Gastroesophageal sphincter (tissue), 4 donors: ENCODE data around the gene APOBEC3C. TPM values are rescaled to one million over a fixed set of nuclear protein-coding genes. Genes with fewer than 3 reads are reported as not detected.
"Not testable (repeated sequence)": the region's sequence is repeated elsewhere in the genome, so short reads cannot be mapped to it uniquely, and the experiment has no call there.

Source experiments
- ATAC-seq: fragments of 150-250 bp; one replicate; pipeline ENCODE4 v1.9.1; 2016; ENCODE audit warnings: mild to moderate bottlenecking, moderate library complexity
- H3K27ac ChIP-seq, 4 donors: fragments of 200-600 bp; sonication (generic) in 3 of 4; 1 replicate in 3 of 4; 2 replicates in 1 of 4; pipeline ENCODE4 v1.5.1; 2016 to 2019
- H3K27me3 ChIP-seq: fragments of 200-600 bp; sonication (generic); one replicate; pipeline ENCODE4 v1.5.1; 2019
- H3K36me3 ChIP-seq, 2 donors: fragments of 200-600 bp; sonication (generic); one replicate each; pipeline ENCODE4 v1.5.1; 2019; ENCODE audit warnings: control low read depth in 1 of 2
- H3K4me1 ChIP-seq, 3 donors: fragments of 200-600 bp; sonication (generic); 1 replicate in 2 of 3; 2 replicates in 1 of 3; pipeline ENCODE4 v1.5.1; 2016 to 2019; ENCODE audit warnings: control low read depth in 2 of 3
- H3K4me3 ChIP-seq, 2 donors: fragments of 200-600 bp; sonication (generic); one replicate each; pipeline ENCODE4 v1.5.1; 2019; ENCODE audit warnings: mild to moderate bottlenecking in 1 of 2, moderate library complexity in 1 of 2
- H3K9me3 ChIP-seq, 3 donors: fragments of 200-600 bp; sonication (generic); one replicate each; pipeline ENCODE4 v1.5.1; 2017 to 2019; ENCODE audit warnings: control low read depth in 2 of 3
- EP300 ChIP-seq: sonication (generic); formaldehyde crosslinking; IDR thresholded peaks from one replicate; pipeline ENCODE4 v1.6.1; 2017; ENCODE audit warnings: antibody characterized with exemption, mild to moderate bottlenecking
- POLR2A ChIP-seq, 2 donors: fragments of 450-650 bp; IDR thresholded peaks; one replicate each; pipeline ENCODE4 v1.6.1; 2017; ENCODE audit warnings: antibody characterized with exemption in 2 of 2, mild to moderate bottlenecking in 2 of 2, moderate library complexity in 1 of 2
- POLR2AphosphoS5 ChIP-seq: sonication (generic); formaldehyde crosslinking; IDR thresholded peaks from one replicate; pipeline ENCODE4 v1.6.1; 2017; ENCODE audit warnings: antibody characterized with exemption
- WGBS, 2 donors: methylation state at CpG; one replicate each; pipeline ENCODE4 v1.1.5; 2018; ENCODE audit warnings: low coverage in 1 of 2; 5-methylcytosine and 5-hydroxymethylcytosine counted together
- total RNA-seq, 4 donors: library from RNA; depleted of rRNA; stranded (reverse); fragments of >200 nt; gene quantifications; one replicate each; pipeline ENCODE4 v1.1.0, GENCODE V29; 2016
- TF ChIP-seq, protein P1 (sequence below), 4 experiments: fragments of 200-600 bp in 2 of 4; fragments of 450-650 bp in 2 of 4; sonication (generic) in 1 of 4; IDR thresholded peaks; one replicate each; pipeline ENCODE4 v1.5.1; 2017 to 2019; ENCODE audit warnings: antibody characterized with exemption in 4 of 4, mild to moderate bottlenecking in 2 of 4, moderate library complexity in 2 of 4

The APOBEC3C gene
- total RNA-seq, 4 donors from 2014 or later, result 7.9 to 14.0 (median 11.8) TPM

DNA sequence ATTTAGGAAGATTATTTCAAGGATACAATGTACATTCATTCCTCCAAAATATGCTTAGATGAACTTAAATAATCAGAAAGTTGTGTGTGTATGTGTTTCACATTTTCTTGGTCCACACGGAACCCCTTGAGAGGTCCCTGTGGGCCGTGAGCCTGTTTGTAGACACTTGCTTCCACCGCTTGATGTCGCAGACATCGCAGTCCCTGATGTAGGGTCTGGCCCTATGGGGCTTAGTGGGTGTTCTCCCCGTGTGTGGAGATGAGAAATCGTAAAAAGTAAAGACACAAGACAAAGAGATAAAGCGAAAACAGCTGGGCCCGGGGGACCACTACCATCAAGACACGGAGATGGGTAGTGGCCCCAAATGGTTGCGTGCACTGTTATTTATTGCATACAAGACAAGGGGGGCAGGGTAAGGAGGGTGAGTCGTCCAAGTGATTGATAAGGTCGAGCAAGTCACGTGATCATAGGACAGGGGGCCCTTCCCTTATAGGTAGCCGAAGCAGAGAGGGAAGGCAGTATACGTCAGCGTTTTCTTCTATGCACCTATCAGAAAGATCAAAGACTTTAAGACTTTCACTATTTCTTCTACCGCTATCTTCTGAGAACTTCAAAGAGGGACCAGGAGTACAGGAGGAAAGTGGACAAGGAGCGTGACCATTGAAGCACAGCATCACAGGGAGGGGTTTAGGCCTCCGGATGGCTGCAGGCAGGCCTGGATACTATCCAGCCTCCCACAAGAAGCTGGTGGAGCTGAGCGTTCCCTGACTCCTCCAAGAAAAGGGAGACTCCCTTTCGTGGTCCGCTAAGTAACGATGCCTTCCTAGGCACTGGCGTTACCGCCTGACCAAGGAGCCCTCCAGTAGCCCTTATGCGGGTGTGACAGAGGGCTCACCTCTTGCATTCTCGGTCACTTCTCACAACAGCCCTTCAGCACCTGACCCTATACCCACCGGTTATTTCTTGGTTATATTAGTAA, 1.2 kb upstream of the APOBEC3C start:
- H3K4me1 ChIP-seq, result peaks cover 0 to 21% (median 9%) of the 10 kb centered on the region in 3 donors
- WGBS, 2 donors, result 82 to 90% methylated on average over 25 to 29 of the region's 29 CpGs
- peak overlapping the region in 1 of 4 donors; percentile 87 for H3K27ac ChIP-seq
- no peak overlapping the region for H3K4me3 ChIP-seq
- peaks cover 0 to 1% of the 10 kb centered on the region in 2 donors for H3K36me3 ChIP-seq
- H3K27me3 ChIP-seq, result no peaks in the 10 kb centered on the region
- TF ChIP-seq POLR2A (IDR thresholded peaks at IDR 0.05) (no peak), EP300 (no peak), POLR2AphosphoS5 (no peak)
- TF ChIP-seq, protein P1, sequence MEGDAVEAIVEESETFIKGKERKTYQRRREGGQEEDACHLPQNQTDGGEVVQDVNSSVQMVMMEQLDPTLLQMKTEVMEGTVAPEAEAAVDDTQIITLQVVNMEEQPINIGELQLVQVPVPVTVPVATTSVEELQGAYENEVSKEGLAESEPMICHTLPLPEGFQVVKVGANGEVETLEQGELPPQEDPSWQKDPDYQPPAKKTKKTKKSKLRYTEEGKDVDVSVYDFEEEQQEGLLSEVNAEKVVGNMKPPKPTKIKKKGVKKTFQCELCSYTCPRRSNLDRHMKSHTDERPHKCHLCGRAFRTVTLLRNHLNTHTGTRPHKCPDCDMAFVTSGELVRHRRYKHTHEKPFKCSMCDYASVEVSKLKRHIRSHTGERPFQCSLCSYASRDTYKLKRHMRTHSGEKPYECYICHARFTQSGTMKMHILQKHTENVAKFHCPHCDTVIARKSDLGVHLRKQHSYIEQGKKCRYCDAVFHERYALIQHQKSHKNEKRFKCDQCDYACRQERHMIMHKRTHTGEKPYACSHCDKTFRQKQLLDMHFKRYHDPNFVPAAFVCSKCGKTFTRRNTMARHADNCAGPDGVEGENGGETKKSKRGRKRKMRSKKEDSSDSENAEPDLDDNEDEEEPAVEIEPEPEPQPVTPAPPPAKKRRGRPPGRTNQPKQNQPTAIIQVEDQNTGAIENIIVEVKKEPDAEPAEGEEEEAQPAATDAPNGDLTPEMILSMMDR (IDR thresholded peaks at IDR 0.05), result no peak
- ATAC-seq, result no peak
- no peaks in the 10 kb centered on the region for H3K9me3 ChIP-seq

- WGBS, 2 donors, result 70 to 85% methylated on average over 4 to 6 of the region's 6 CpGs
- H3K4me3 ChIP-seq, result peak overlapping the region; percentile 39 to 58
- peak overlapping the region; percentile 70 to 87 (median 80) for H3K27ac ChIP-seq
- peaks cover 0 to 21% (median 9%) of the 10 kb centered on the region in 3 donors for H3K4me1 ChIP-seq
- ATAC-seq, H3K36me3 ChIP-seq, H3K9me3 ChIP-seq, H3K27me3 ChIP-seq: not testable (repeated sequence)
Measured at GRCh38 chr22:39013561-39013941, 506 bp upstream of the APOBEC3C start.

- H3K27me3 ChIP-seq, H3K9me3 ChIP-seq, ATAC-seq: not testable (repeated sequence)
- peaks cover 0 to 21% (median 9%) of the 10 kb centered on the region in 3 donors for H3K4me1 ChIP-seq
- H3K27ac ChIP-seq, result peak overlapping the region; percentile 70 to 87 (median 80)
- 21 to 40% methylated on average over 4 to 5 of the region's 6 CpGs for WGBS, 2 donors
- peaks cover 0 to 12% of the 10 kb centered on the region in 2 donors for H3K36me3 ChIP-seq
- H3K4me3 ChIP-seq, result peak overlapping the region; percentile 39 to 58
Measured at GRCh38 chr22:39014723-39015121, 665 bp downstream of the APOBEC3C start.

GRCh38 chr22:39016592-39016991, 2.5 kb downstream of the APOBEC3C start:
- Histone ChIP-seq H3K27me3 (no peaks in the 10 kb centered on the region), H3K4me1 (peaks cover 0 to 34% (median 9%) of the 10 kb centered on the region in 3 donors), H3K4me3 (no peak overlapping the region), H3K36me3 (peaks cover 0 to 12% of the 10 kb centered on the region in 2 donors), H3K9me3 (no peaks in the 10 kb centered on the region), H3K27ac (no peak overlapping the region)
- WGBS, 2 donors, result 92 to 100% methylated on average over 1 to 4 of the region's 13 CpGs
- ATAC-seq, result no peak
- no peak for TF ChIP-seq EP300
- no peak for TF ChIP-seq POLR2AphosphoS5
- TF ChIP-seq POLR2A (IDR thresholded peaks at IDR 0.05), result no peak
- TF ChIP-seq, protein P1 (IDR thresholded peaks at IDR 0.05), result no peak

- 70 to 84% methylated on average over 5 to 10 of the region's 18 CpGs for WGBS, 2 donors
- Histone ChIP-seq H3K36me3 (peaks cover 0 to 12% of the 10 kb centered on the region in 2 donors), H3K4me1 (peaks cover 0 to 44% (median 9%) of the 10 kb centered on the region in 3 donors), H3K27me3 (no peaks in the 10 kb centered on the region), H3K4me3 (no peak overlapping the region), H3K27ac (no peak overlapping the region), H3K9me3 (no peaks in the 10 kb centered on the region)
- TF ChIP-seq POLR2AphosphoS5 (no peak), EP300 (no peak), POLR2A (IDR thresholded peaks at IDR 0.05) (no peak)
- TF ChIP-seq, protein P1 (IDR thresholded peaks at IDR 0.05), result no peak
- no peak for ATAC-seq
Measured at GRCh38 chr22:39017596-39018365, 3.7 kb downstream of the APOBEC3C start.

GRCh38 chr22:39020021-39020651, 6.1 kb downstream of the APOBEC3C start:
- H3K36me3 ChIP-seq, result peaks cover 0 to 29% of the 10 kb centered on the region in 2 donors
- peaks cover 0 to 27% (median 3%) of the 10 kb centered on the region in 3 donors for H3K4me1 ChIP-seq
- peak overlapping the region in 1 of 2 donors; percentile 47 for H3K4me3 ChIP-seq
- not testable (repeated sequence) for H3K27me3 ChIP-seq, ATAC-seq, H3K9me3 ChIP-seq
- H3K27ac ChIP-seq, result peak overlapping the region in 3 of 4 donors; percentile 68 to 77 (median 76)
- WGBS, 2 donors, result 69% methylated on average over 5 of the region's 15 CpGs; no CpG with 5 or more reads in 1 of the 2 donors
